NCI-H526 treated with DMSO at 0.1 percent for 48 hours (cell line): ENCODE data around the gene NDUFA12.

Source experiments
- DNase-seq: peaks from one replicate; lab custom pipeline; 2025; lab: John Stamatoyannopoulos, UW

The NDUFA12 gene

GRCh38 chr12:94980577-94980976, 22.9 kb downstream of the NDUFA12 start:
- no peak for DNase-seq

GRCh38 chr12:94979941-94980340, 23.6 kb downstream of the NDUFA12 start:
- no peak for DNase-seq

- DNase-seq = no peak
Measured at GRCh38 chr12:94977766-94978468, 25.6 kb downstream of the NDUFA12 start.

GRCh38 chr12:94973221-94973620, 30.3 kb downstream of the NDUFA12 start:
- no peak for DNase-seq

- DNase-seq = no peak
Measured at GRCh38 chr12:94972795-94973194, 30.7 kb downstream of the NDUFA12 start.

GRCh38 chr12:94971923-94972322, 31.6 kb downstream of the NDUFA12 start:
- no peak for DNase-seq

GRCh38 chr12:94970560-94970959, 32.9 kb downstream of the NDUFA12 start:
- DNase-seq = no peak

GRCh38 chr12:94969424-94969823, 34.1 kb downstream of the NDUFA12 start:
- DNase-seq = no peak

GRCh38 chr12:94965982-94966630, 37.4 kb downstream of the NDUFA12 start:
- no peak for DNase-seq

GRCh38 chr12:94963649-94964048, 39.8 kb downstream of the NDUFA12 start:
- no peak for DNase-seq

GRCh38 chr12:94962670-94963069, 40.8 kb downstream of the NDUFA12 start:
- no peak for DNase-seq

- DNase-seq = no peak
Measured at GRCh38 chr12:94961911-94962310, 41.6 kb downstream of the NDUFA12 start.

- no peak for DNase-seq
Measured at GRCh38 chr12:94961256-94961824, 42.2 kb downstream of the NDUFA12 start.

- DNase-seq = no peak
Measured at GRCh38 chr12:94957006-94957405, 46.5 kb downstream of the NDUFA12 start.

- DNase-seq = no peak
Measured at GRCh38 chr12:94954948-94955592, 48.4 kb downstream of the NDUFA12 start.

GRCh38 chr12:94954029-94954685, 49.3 kb downstream of the NDUFA12 start:
- DNase-seq = no peak

GRCh38 chr12:94952325-94952724, 51.2 kb downstream of the NDUFA12 start:
- no peak for DNase-seq

GRCh38 chr12:94951071-94951934, 52.2 kb downstream of the NDUFA12 start:
- DNase-seq = no peak

- DNase-seq = no peak
Measured at GRCh38 chr12:94948232-94948810, 55.2 kb downstream of the NDUFA12 start.

- no peak for DNase-seq
Measured at GRCh38 chr12:94942663-94943062, 60.8 kb downstream of the NDUFA12 start.

- no peak for DNase-seq
Measured at GRCh38 chr12:94941440-94941862, 62.0 kb downstream of the NDUFA12 start.
